Muscle layer of colon (tissue), 2 donors: Measurements from ENCODE around the gene ATP8A2.
"Not testable (repeated sequence)": the region's sequence is repeated elsewhere in the genome, so short reads cannot be mapped to it uniquely, and the experiment has no call there.

Source experiments
- H3K27ac ChIP-seq: one replicate; pipeline ENCODE4 v1.7.0; 2013; ENCODE audit warnings: low read depth, mild to moderate bottlenecking, low read length, moderate library complexity
- H3K27me3 ChIP-seq, 2 donors: one replicate each; pipeline ENCODE4 v1.7.0; 2013; ENCODE audit warnings: low read length in 2 of 2, mild to moderate bottlenecking in 2 of 2; ENCODE audit not compliant: insufficient read depth in 2 of 2, control insufficient read depth in 1 of 2
- H3K36me3 ChIP-seq: one replicate; pipeline ENCODE4 v1.7.0; 2013; ENCODE audit warnings: mild to moderate bottlenecking, low read length; ENCODE audit not compliant: insufficient read depth
- H3K4me1 ChIP-seq: one replicate; pipeline ENCODE4 v1.7.0; 2013; ENCODE audit warnings: mild to moderate bottlenecking, low read length; ENCODE audit not compliant: insufficient read depth
- H3K4me3 ChIP-seq, 2 donors: one replicate each; pipeline ENCODE4 v1.7.0; 2013; ENCODE audit warnings: low read length in 2 of 2, low read depth in 1 of 2, mild to moderate bottlenecking in 1 of 2, moderate library complexity in 1 of 2
- H3K9ac ChIP-seq: one replicate; pipeline ENCODE4 v1.7.0; 2013; ENCODE audit warnings: low read length
- H3K9me3 ChIP-seq: one replicate; pipeline ENCODE4 v1.7.0; 2013; ENCODE audit warnings: mild to moderate bottlenecking, low read length
- donor health status: abdominal sarcoma.
- donor health status: Adenocarcinoma of cecum.

ATP8A2 gene

DNA sequence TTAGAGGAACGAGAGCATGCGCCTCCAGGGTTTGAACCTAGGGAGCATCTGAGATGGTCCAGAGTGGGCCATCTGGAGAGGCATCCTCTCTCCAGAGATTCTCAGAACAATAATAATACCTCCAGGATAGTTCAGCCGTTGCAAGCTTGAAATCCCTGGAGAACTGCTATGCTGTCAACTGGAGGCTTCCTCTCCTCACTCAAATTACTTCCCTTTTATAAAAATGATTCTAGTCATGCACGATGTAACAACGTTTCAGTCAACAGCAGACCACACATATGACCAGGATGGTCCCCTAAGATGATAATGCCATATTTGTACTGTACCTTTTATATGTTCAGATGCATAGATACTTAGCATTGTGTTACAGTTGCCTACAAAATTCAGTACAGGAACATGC, 571.3 kb downstream of the ATP8A2 start:
- Histone ChIP-seq H3K36me3 (no peaks in the 10 kb centered on the region), H3K27me3 (no peaks in the 10 kb centered on the region), H3K4me1 (no peaks in the 10 kb centered on the region), H3K9me3 (no peaks in the 10 kb centered on the region), H3K27ac (no peak overlapping the region), H3K4me3 (no peak overlapping the region), H3K9ac (no peak overlapping the region)

- H3K27me3 ChIP-seq, result no peaks in the 10 kb centered on the region
- no peak overlapping the region for H3K4me3 ChIP-seq
- no peaks in the 10 kb centered on the region for H3K9me3 ChIP-seq
- H3K27ac ChIP-seq, result no peak overlapping the region
- H3K4me1 ChIP-seq, result no peaks in the 10 kb centered on the region
- H3K36me3 ChIP-seq, result no peaks in the 10 kb centered on the region
- no peak overlapping the region for H3K9ac ChIP-seq
Measured at GRCh38 chr13:25943658-25944057, 571.9 kb downstream of the ATP8A2 start.

DNA sequence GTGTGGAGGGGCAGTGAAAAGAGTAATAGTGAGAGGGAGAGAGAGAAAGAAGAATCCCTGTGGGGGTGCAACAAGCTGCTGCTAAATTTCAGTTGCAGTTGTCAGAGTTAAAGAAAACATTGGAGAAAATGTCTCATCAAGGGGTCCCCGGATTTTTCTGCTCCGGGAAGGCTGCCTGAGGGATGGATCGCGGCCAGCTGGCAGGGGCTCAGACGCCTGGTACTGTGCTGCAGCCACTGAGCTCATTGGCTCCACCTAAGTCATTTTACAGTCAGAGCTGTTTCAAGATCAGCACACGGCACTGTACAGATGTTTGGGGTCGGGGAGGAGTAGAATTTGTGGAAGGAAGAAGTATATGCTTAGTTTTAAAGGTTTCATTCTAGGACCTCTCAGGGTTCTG, 573.8 kb downstream of the ATP8A2 start:
- H3K36me3 ChIP-seq, result no peaks in the 10 kb centered on the region
- no peaks in the 10 kb centered on the region for H3K27me3 ChIP-seq
- H3K4me3 ChIP-seq, result no peak overlapping the region
- H3K4me1 ChIP-seq, result no peaks in the 10 kb centered on the region
- H3K9ac ChIP-seq, result no peak overlapping the region
- H3K9me3 ChIP-seq, result no peaks in the 10 kb centered on the region
- no peak overlapping the region for H3K27ac ChIP-seq

- no peak overlapping the region for H3K27ac ChIP-seq
- H3K27me3 ChIP-seq, result no peaks in the 10 kb centered on the region
- no peaks in the 10 kb centered on the region for H3K9me3 ChIP-seq
- no peak overlapping the region for H3K4me3 ChIP-seq
- no peak overlapping the region for H3K9ac ChIP-seq
- H3K4me1 ChIP-seq, result no peaks in the 10 kb centered on the region
- H3K36me3 ChIP-seq, result no peaks in the 10 kb centered on the region
Measured at GRCh38 chr13:25946321-25946720, 574.5 kb downstream of the ATP8A2 start.

DNA sequence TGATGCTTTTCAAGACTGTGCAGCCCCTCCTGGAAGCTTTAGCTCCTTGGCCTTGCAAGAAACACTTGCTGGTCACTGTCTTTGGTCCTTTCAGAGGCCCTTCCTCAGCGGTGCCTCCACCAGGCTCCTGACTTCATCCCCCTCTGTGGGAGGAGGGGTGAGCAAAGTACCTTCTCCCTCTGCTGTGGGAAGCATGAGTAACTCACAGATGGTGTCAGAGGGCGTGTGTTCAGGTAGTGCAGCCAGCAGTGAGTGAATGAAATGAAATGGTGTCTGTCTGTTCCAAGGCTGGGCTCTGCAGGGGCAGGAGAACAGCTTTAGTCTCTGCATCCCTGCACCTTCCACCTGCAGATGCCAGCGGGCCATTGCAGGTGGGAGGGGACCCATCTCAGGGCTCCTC, 577.1 kb downstream of the ATP8A2 start:
- no peaks in the 10 kb centered on the region for H3K27me3 ChIP-seq
- H3K36me3 ChIP-seq, result no peaks in the 10 kb centered on the region
- H3K9ac ChIP-seq, result no peak overlapping the region

GRCh38 chr13:25951831-25952230, 580.1 kb downstream of the ATP8A2 start:
- no peaks in the 10 kb centered on the region for H3K4me1 ChIP-seq
- H3K9ac ChIP-seq, result no peak overlapping the region
- no peaks in the 10 kb centered on the region for H3K36me3 ChIP-seq

More for the DNA sequence above, 577.1 kb downstream of the ATP8A2 start:
- no peaks in the 10 kb centered on the region for H3K4me1 ChIP-seq
- H3K9me3 ChIP-seq, result no peaks in the 10 kb centered on the region
- no peak overlapping the region for H3K27ac ChIP-seq
- H3K4me3 ChIP-seq, result no peak overlapping the region

DNA sequence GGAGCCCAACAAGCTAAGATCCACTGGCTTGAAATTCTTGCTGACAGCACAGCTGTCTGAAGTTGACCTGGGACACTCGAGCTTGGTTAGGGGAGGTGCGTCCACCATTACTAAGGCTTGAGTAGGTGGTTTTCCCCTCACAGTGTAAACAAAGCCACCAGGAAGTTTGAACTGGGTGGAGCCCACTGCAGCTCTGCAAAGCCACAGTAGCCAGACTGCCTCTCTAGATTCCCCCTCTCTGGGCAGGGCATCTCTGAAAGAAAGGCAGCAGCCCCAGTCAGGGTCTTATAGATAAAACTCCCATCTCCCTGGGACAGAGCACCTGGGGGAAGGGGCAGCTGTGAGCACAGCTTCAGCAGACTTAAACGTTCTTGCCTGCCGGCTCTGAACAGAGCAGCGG, 582.3 kb downstream of the ATP8A2 start:
- not testable (repeated sequence) for H3K9ac ChIP-seq, H3K27me3 ChIP-seq, H3K4me1 ChIP-seq, H3K27ac ChIP-seq, H3K9me3 ChIP-seq, H3K36me3 ChIP-seq, H3K4me3 ChIP-seq

More at GRCh38 chr13:25951831-25952230, 580.1 kb downstream of the ATP8A2 start:
- H3K27me3 ChIP-seq, result no peaks in the 10 kb centered on the region
- no peak overlapping the region for H3K4me3 ChIP-seq
- H3K27ac ChIP-seq, result no peak overlapping the region
- H3K9me3 ChIP-seq, result no peaks in the 10 kb centered on the region

GRCh38 chr13:25954943-25955342, 583.2 kb downstream of the ATP8A2 start:
- not testable (repeated sequence) for H3K27ac ChIP-seq, H3K4me1 ChIP-seq, H3K27me3 ChIP-seq, H3K36me3 ChIP-seq, H3K9ac ChIP-seq, H3K4me3 ChIP-seq, H3K9me3 ChIP-seq

DNA sequence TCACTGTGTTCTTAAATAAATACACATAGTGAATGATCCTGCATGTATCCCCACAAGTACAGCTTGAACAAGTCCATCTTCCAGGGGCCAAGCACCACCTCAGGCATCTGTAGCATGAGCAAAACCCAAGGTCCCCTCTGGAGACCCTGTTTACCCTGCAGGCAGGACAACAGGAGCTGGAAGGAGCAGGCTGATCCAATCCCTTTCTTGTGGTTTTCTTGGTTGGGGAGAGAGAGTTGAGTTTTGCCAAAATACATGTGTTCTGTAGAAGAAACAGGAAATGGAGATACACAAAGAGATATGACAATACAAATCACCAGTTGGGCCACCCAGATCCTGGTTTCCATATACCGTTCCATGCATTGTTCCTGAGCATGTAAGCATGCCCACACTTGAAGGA, 587.2 kb downstream of the ATP8A2 start:
- Histone ChIP-seq H3K27ac (no peak overlapping the region), H3K4me3 (no peak overlapping the region), H3K4me1 (no peaks in the 10 kb centered on the region), H3K9ac (no peak overlapping the region), H3K27me3 (no peaks in the 10 kb centered on the region), H3K36me3 (no peaks in the 10 kb centered on the region), H3K9me3 (no peaks in the 10 kb centered on the region)

DNA sequence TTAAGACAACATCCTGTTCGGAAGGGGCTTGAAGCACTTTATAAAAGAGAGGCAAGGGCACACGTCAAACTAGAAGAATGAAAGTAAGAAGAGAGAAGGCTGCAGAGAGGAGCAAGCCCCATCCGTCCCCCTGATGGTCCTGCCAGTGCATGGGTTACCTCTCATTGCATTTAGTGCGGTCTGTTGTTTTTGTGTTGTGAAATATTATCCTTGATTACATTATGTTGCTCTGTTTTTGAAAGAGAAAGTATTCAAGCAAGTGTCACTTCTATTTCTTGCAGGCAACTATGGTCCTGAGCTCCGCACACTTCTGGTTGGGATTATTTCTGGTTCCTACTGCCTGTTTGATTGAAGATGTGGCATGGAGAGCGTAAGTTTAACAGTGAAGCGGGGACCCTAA, 589.5 kb downstream of the ATP8A2 start:
- H3K4me1 ChIP-seq, result no peaks in the 10 kb centered on the region
- no peak overlapping the region for H3K4me3 ChIP-seq
- no peaks in the 10 kb centered on the region for H3K36me3 ChIP-seq
- H3K9me3 ChIP-seq, result no peaks in the 10 kb centered on the region
- no peaks in the 10 kb centered on the region for H3K27me3 ChIP-seq
- no peak overlapping the region for H3K9ac ChIP-seq
- H3K27ac ChIP-seq, result no peak overlapping the region

DNA sequence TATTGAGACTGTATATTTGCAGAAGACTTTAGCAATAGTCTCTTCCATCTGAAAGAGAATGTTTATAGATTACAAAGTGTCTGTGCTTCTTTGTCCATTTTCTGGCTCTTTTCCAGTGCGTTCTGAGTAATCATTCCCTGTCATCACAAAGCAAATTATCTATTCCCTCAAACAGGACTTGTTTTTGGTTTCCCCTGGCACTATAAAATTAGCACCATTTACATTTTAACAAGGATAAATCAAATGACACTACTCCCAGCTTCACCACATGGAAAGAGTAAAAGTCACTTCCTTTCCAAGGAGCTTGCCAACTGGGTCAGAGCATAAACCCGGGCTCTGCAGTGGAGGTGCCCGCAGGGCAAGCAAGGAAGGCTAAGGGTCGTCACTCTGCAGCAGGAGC, 591.9 kb downstream of the ATP8A2 start:
- H3K36me3 ChIP-seq, result no peaks in the 10 kb centered on the region
- no peaks in the 10 kb centered on the region for H3K9me3 ChIP-seq
- H3K4me1 ChIP-seq, result no peaks in the 10 kb centered on the region
- no peak overlapping the region for H3K4me3 ChIP-seq
- no peak overlapping the region for H3K27ac ChIP-seq
- no peak overlapping the region for H3K9ac ChIP-seq
- no peaks in the 10 kb centered on the region for H3K27me3 ChIP-seq

- Histone ChIP-seq H3K36me3 (no peaks in the 10 kb centered on the region), H3K4me1 (no peaks in the 10 kb centered on the region), H3K9me3 (no peaks in the 10 kb centered on the region), H3K27me3 (no peaks in the 10 kb centered on the region), H3K27ac (no peak overlapping the region), H3K9ac (no peak overlapping the region), H3K4me3 (no peak overlapping the region)
Measured at GRCh38 chr13:25965596-25965995, 593.8 kb downstream of the ATP8A2 start.
